Endothelial cell of umbilical vein (primary cell): ENCODE measurements around the gene NELFA. TPM values are rescaled to one million over a fixed set of nuclear protein-coding genes. Genes with fewer than 3 reads are reported as not detected.

Source experiments
- BruUV-seq: library from RNA; stranded (reverse); fragments of 400-500 nt; replicated peaks from 2 replicates; lab custom pipeline; 2021; lab: Mats Ljungman, UMichigan
- CTCF ChIA-PET: fragments of 300-600, 350-600 bp; sonication (Branson Sonifier 250); formaldehyde crosslinking; loops from one replicate; lab custom pipeline; 2021; ENCODE audit warnings: antibody characterized with exemption, inconsistent platforms; lab: Charles Lee
- POLR2A ChIA-PET: fragments of 300-600, 350-600 bp; sonication (Branson Sonifier 250); formaldehyde crosslinking; loops from one replicate; lab custom pipeline; 2021; ENCODE audit warnings: antibody characterized with exemption, inconsistent platforms; lab: Charles Lee
- DNase-seq: peaks from one replicate; pipeline ENCODE4 v3.0.0-alpha.2; 2011; ENCODE audit warnings: low read depth, low spot score
- FAIRE-seq: peaks from 2 replicates; lab custom pipeline; 2011; peaks lifted over from hg19 to GRCh38; lab: Jason Lieb, UNC
- H2AFZ ChIP-seq: 2 replicates; pipeline ENCODE4 v1.6.0; 2012; ENCODE audit warnings: low read depth, low read length, control low read depth, inconsistent platforms
- H3K27ac ChIP-seq: 2 replicates; pipeline ENCODE4 v1.5.1; 2011; ENCODE audit warnings: low read depth, mild to moderate bottlenecking, control low read depth, low read length, moderate library complexity; ENCODE audit not compliant: insufficient read depth
- H3K27me3 ChIP-seq, 2 experiments: 2 replicates each; pipeline versions ENCODE4 v1.6.0 to v1.6.1; 2011; ENCODE audit warnings: low read length in 2 of 2, mixed read lengths in 1 of 2; ENCODE audit not compliant: control insufficient read depth in 2 of 2, insufficient read depth in 2 of 2
- H3K36me3 ChIP-seq, 2 experiments: 2 replicates in 1 of 2; 3 replicates in 1 of 2; pipeline ENCODE4 v1.5.1; 2011; ENCODE audit warnings: low read length in 2 of 2, mild to moderate bottlenecking in 1 of 2, moderate library complexity in 1 of 2; ENCODE audit not compliant: control insufficient read depth in 2 of 2, insufficient read depth in 2 of 2; ENCODE audit errors: extremely low read depth in 1 of 2
- H3K4me1 ChIP-seq: 3 replicates; pipeline ENCODE4 v1.5.1; 2011; ENCODE audit warnings: mild to moderate bottlenecking, low read length; ENCODE audit not compliant: control insufficient read depth, insufficient read depth; ENCODE audit errors: extremely low read depth
- H3K4me2 ChIP-seq: 2 replicates; pipeline ENCODE4 v1.6.1; 2011; ENCODE audit warnings: low read length, control low read depth, mixed read lengths; ENCODE audit not compliant: insufficient read depth
- H3K4me3 ChIP-seq, 3 experiments: fragments of 200-600 bp in 1 of 3; sonication (generic), shearing (Covaris generic) in 1 of 3; replicated peaks in 1 of 3; 2 replicates each; pipeline ENCODE4 v1.5.1; 2011 to 2016; ENCODE audit warnings: control low read depth in 3 of 3, low read length in 3 of 3, mild to moderate bottlenecking in 2 of 3, inconsistent platforms in 1 of 3, low read depth in 1 of 3, moderate library complexity in 1 of 3; ENCODE audit not compliant: insufficient read depth in 1 of 3
- H3K79me2 ChIP-seq: 2 replicates; pipeline ENCODE4 v1.6.0; 2012; ENCODE audit warnings: low read length, inconsistent platforms; ENCODE audit not compliant: control insufficient read depth, insufficient read depth
- H3K9ac ChIP-seq: replicated peaks from 2 replicates; pipeline ENCODE3; 2011; ENCODE audit warnings: low read length, control low read depth; ENCODE audit not compliant: insufficient read depth; ENCODE audit errors: extremely low read depth
- H3K9me1 ChIP-seq: replicated peaks from 3 replicates; pipeline ENCODE4 v1.6.0; 2011; ENCODE audit warnings: mild to moderate bottlenecking, low read length; ENCODE audit not compliant: control insufficient read depth, insufficient read depth; ENCODE audit errors: extremely low read depth
- H3K9me3 ChIP-seq: replicated peaks from 2 replicates; pipeline ENCODE4 v1.5.1; 2012; ENCODE audit warnings: low read length, inconsistent platforms; ENCODE audit not compliant: control insufficient read depth, insufficient read depth
- H4K20me1 ChIP-seq: replicated peaks from 2 replicates; pipeline ENCODE3; 2011; ENCODE audit warnings: mild to moderate bottlenecking, low read length; ENCODE audit not compliant: control insufficient read depth, insufficient read depth; ENCODE audit errors: extremely low read depth
- EZH2 ChIP-seq: IDR thresholded peaks from 2 replicates; pipeline ENCODE4 v1.6.1; 2012; ENCODE audit warnings: borderline replicate concordance, low read depth, mild to moderate bottlenecking, moderate library complexity, low read length, inconsistent platforms; ENCODE audit not compliant: severe bottlenecking
- FOS ChIP-seq: IDR thresholded peaks from 2 replicates; pipeline ENCODE4 v1.6.1; 2011; ENCODE audit warnings: mild to moderate bottlenecking, low read length, moderate library complexity, borderline replicate concordance; ENCODE audit not compliant: insufficient read depth
- GATA2 ChIP-seq: IDR thresholded peaks from 2 replicates; pipeline ENCODE4 v1.7.0; 2011; ENCODE audit warnings: low read depth, mild to moderate bottlenecking, moderate library complexity, mixed read lengths, low read length; ENCODE audit not compliant: insufficient read length, insufficient read depth
- dilution Hi-C: fragments of 300-500 bp; cut with MboI; formaldehyde crosslinking; loops from one replicate; pipeline ENCODE4 v1.15.0; 2019; ENCODE audit warnings: low sequenced_read_pairs; ENCODE audit not compliant: extremely low pct_ligation_motif_present
- intact Hi-C: fragments of 100-400 bp; cut with micrococcal nuclease; formaldehyde crosslinking; loops from one replicate; pipeline ENCODE4 v1.10.0; 2022
- polyA plus RNA-seq, 4 experiments: library from polyadenylated mRNA; depleted of rRNA in 3 of 4; stranded (reverse) in 3 of 4; unstranded in 1 of 4; fragments of >200 nt; gene quantifications; 2 replicates each; pipeline versions ENCODE4 v1.2.1 to v1.2.3, GENCODE V29; 2011 to 2012; ENCODE audit warnings: missing spikeins in 1 of 4
- total RNA-seq: library from RNA; stranded (reverse); gene quantifications from 2 replicates; pipeline ENCODE4 v1.2.3, GENCODE V29; 2021
- TF ChIP-seq, protein P1 (sequence below), 2 donors: IDR thresholded peaks; 1 replicate in 1 of 2; 2 replicates in 1 of 2; pipeline ENCODE4 v1.5.1; 2011; ENCODE audit warnings: low read length in 2 of 2, mild to moderate bottlenecking in 2 of 2, moderate library complexity in 2 of 2, control low read depth in 1 of 2, inconsistent platforms in 1 of 2, low read depth in 1 of 2; ENCODE audit not compliant: insufficient read depth in 1 of 2; ENCODE audit errors: extremely low read depth in 1 of 2
- TF ChIP-seq, protein P2 (sequence below): IDR thresholded peaks from 2 replicates; pipeline ENCODE4 v1.6.1; 2011; ENCODE audit not compliant: insufficient read depth, insufficient read length

NELFA gene
- total and polyA plus RNA-seq, 2 donors (not counting 3 experiments of a cell fraction or from before 2014, with no cell fraction given): 22.8 to 30.3 TPM

DNA sequence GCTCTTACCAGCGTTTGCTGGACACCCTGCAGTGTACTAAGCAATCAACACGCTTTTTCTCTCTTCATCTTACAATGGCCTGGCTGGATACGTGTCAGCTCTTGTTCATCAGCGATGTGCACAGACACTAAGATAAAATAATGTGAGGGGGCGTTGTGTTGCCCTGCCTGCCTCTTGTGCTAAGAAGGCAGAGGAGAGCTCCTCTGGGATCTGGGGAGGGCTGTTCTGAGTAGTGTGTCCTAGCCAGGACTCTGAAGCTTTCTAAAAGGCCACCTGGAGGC lies 49.7 kb downstream of the NELFA start:
- dilution Hi-C loops (no loop called here), intact Hi-C loops (no loop called here)
- no peaks in the 10 kb centered on the region for H3K9me3 ChIP-seq
- no peaks in the 10 kb centered on the region for H3K79me2 ChIP-seq
- H3K36me3 ChIP-seq: peaks cover 21 to 48% of the 10 kb centered on the region in 2 experiments
- H3K9me1 ChIP-seq: no peaks in the 10 kb centered on the region
- CTCF ChIA-PET: interaction anchor here (1.1 to 1.4 kb wide), 2 partner anchors 14 to 48 kb away, joined by 3 read pairs; no protein-coding TSS in a partner anchor
- no peak for DNase-seq
- H3K27me3 ChIP-seq: no peaks in the 10 kb centered on the region
- no peak overlapping the region for H3K4me3 ChIP-seq
- BruUV-seq: no TSS peak
- no peak overlapping the region for H2AFZ ChIP-seq
- POLR2A ChIA-PET: interaction anchor here (0.6 kb wide), 1 partner anchor 220 kb away, joined by 4 read pairs; no protein-coding TSS in a partner anchor
- H3K4me2 ChIP-seq: no peak overlapping the region
- no peaks in the 10 kb centered on the region for H3K4me1 ChIP-seq
- H4K20me1 ChIP-seq: no peaks in the 10 kb centered on the region
- no peak for FAIRE-seq
- H3K27ac ChIP-seq: no peak overlapping the region
- TF ChIP-seq GATA2: no peak
- TF ChIP-seq, protein P1, sequence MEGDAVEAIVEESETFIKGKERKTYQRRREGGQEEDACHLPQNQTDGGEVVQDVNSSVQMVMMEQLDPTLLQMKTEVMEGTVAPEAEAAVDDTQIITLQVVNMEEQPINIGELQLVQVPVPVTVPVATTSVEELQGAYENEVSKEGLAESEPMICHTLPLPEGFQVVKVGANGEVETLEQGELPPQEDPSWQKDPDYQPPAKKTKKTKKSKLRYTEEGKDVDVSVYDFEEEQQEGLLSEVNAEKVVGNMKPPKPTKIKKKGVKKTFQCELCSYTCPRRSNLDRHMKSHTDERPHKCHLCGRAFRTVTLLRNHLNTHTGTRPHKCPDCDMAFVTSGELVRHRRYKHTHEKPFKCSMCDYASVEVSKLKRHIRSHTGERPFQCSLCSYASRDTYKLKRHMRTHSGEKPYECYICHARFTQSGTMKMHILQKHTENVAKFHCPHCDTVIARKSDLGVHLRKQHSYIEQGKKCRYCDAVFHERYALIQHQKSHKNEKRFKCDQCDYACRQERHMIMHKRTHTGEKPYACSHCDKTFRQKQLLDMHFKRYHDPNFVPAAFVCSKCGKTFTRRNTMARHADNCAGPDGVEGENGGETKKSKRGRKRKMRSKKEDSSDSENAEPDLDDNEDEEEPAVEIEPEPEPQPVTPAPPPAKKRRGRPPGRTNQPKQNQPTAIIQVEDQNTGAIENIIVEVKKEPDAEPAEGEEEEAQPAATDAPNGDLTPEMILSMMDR (IDR thresholded peaks at IDR 0.05; ENCODE audit: extremely low read depth in 1 of 2, insufficient read depth in 1 of 2, low read depth in 1 of 2, low read length in 2 of 2): no peak
- TF ChIP-seq EZH2: no peak
- TF ChIP-seq, protein P2, sequence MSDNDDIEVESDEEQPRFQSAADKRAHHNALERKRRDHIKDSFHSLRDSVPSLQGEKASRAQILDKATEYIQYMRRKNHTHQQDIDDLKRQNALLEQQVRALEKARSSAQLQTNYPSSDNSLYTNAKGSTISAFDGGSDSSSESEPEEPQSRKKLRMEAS: no peak
- TF ChIP-seq FOS: no peak
- no peak overlapping the region for H3K9ac ChIP-seq
